ENCODE measurements around the gene IFRD1. TPM values are rescaled to one million over a fixed set of nuclear protein-coding genes. Genes with fewer than 3 reads are reported as not detected.

The IFRD1 gene
- total and polyA plus RNA-seq, 3 donors from 2014 or later = 50.9 to 99.8 (median 84.7) TPM

- Histone ChIP-seq H3K4me3 (peak overlapping the region in 1 of 2 donors; percentile 9), H3K27me3 (no peaks in the 10 kb centered on the region), H3K9me3 (no peaks in the 10 kb centered on the region), H3K27ac (peak overlapping the region; percentile 56 to 71), H3K4me1 (peaks cover 14% of the 10 kb centered on the region), H3K36me3 (ENCODE audit: low read depth, missing control alignments) (no peaks in the 10 kb centered on the region)
- intact Hi-C loops (cut with DNase I; ENCODE audit: low total_unique reads) = no loop called here
- peak; percentile 29 for DNase-seq
- WGBS, 2 donors = 69 to 100% methylated on average over 2 of the region's 2 CpGs
- no peak for TF ChIP-seq POLR2A (IDR thresholded peaks at IDR 0.05)
- TF ChIP-seq, protein P1, sequence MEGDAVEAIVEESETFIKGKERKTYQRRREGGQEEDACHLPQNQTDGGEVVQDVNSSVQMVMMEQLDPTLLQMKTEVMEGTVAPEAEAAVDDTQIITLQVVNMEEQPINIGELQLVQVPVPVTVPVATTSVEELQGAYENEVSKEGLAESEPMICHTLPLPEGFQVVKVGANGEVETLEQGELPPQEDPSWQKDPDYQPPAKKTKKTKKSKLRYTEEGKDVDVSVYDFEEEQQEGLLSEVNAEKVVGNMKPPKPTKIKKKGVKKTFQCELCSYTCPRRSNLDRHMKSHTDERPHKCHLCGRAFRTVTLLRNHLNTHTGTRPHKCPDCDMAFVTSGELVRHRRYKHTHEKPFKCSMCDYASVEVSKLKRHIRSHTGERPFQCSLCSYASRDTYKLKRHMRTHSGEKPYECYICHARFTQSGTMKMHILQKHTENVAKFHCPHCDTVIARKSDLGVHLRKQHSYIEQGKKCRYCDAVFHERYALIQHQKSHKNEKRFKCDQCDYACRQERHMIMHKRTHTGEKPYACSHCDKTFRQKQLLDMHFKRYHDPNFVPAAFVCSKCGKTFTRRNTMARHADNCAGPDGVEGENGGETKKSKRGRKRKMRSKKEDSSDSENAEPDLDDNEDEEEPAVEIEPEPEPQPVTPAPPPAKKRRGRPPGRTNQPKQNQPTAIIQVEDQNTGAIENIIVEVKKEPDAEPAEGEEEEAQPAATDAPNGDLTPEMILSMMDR (IDR thresholded peaks at IDR 0.05) = no peak
Observed at GRCh38 chr7:112423987-112424386, 26.3 kb upstream of the IFRD1 start.

DNA sequence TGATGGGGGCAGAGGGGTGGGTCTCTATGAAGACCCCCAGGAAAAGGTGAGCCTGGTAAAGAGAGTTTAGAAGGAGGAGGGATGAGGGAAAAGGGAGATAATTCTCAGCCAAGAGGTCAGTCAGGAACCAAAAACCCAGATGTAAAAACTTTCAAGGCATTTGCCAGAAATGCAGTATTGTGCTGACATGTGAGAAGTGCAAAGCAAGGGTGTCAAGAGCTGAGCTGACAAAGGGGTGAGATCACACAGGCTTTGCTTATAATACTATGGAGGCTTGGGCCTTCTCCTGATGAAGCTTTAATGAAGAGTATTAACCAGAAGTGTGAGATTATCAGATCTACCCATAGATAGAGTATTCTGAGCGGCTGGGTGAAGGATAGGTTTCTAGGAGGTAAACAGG is 22.3 kb upstream of the IFRD1 start:
- Histone ChIP-seq H3K27me3 (no peaks in the 10 kb centered on the region), H3K36me3 (ENCODE audit: low read depth, missing control alignments) (no peaks in the 10 kb centered on the region), H3K4me3 (no peak overlapping the region), H3K27ac (no peak overlapping the region), H3K9me3 (no peaks in the 10 kb centered on the region), H3K4me1 (peaks cover 4% of the 10 kb centered on the region)
- no peak for DNase-seq
- TF ChIP-seq, protein P1 (IDR thresholded peaks at IDR 0.05) = no peak
- no peak for TF ChIP-seq POLR2A (IDR thresholded peaks at IDR 0.05)
- 95 to 100% methylated on average over 1 of the region's 1 CpG for WGBS, 2 donors
- intact Hi-C loops (cut with DNase I; ENCODE audit: low total_unique reads) = no loop called here

GRCh38 chr7:112428715-112429114 is 21.5 kb upstream of the IFRD1 start:
- TF ChIP-seq, protein P1 (IDR thresholded peaks at IDR 0.05) = no peak
- TF ChIP-seq POLR2A (IDR thresholded peaks at IDR 0.05) = no peak
- Histone ChIP-seq H3K4me1 (no peaks in the 10 kb centered on the region), H3K4me3 (no peak overlapping the region), H3K27ac (no peak overlapping the region), H3K9me3 (no peaks in the 10 kb centered on the region), H3K36me3 (ENCODE audit: low read depth, missing control alignments) (no peaks in the 10 kb centered on the region), H3K27me3 (no peaks in the 10 kb centered on the region)
- WGBS, 2 donors = 82 to 86% methylated on average over 2 of the region's 2 CpGs
- intact Hi-C loops (cut with DNase I; ENCODE audit: low total_unique reads) = no loop called here
- no peak for DNase-seq

DNA sequence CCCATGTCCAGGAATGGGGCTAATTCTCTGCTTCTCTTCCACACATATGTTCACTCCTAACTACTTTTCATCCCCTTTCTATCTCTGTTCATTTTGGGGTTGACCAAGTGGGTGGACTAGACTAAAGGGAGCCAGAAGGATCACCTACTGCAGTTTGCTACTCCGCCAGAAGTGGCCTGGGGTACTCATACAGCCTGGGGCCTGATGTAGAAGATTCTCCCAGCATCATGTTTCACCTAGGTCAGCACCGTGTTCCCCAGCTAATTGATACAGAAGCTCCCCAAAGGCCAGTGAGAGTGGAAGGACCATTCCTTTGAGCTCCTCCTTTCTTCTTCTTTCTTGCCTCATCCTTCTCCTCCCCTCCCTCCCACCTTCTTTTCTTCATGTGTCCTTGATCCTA is 19.6 kb upstream of the IFRD1 start:
- 56 to 68% methylated on average over 2 of the region's 2 CpGs for WGBS, 2 donors
- Histone ChIP-seq H3K27ac (no peak overlapping the region), H3K4me3 (no peak overlapping the region), H3K27me3 (no peaks in the 10 kb centered on the region), H3K36me3 (ENCODE audit: low read depth, missing control alignments) (no peaks in the 10 kb centered on the region), H3K9me3 (no peaks in the 10 kb centered on the region), H3K4me1 (no peaks in the 10 kb centered on the region)
- intact Hi-C loops (cut with DNase I; ENCODE audit: low total_unique reads) = no loop called here
- DNase-seq = no peak
- TF ChIP-seq POLR2A (IDR thresholded peaks at IDR 0.05) = no peak
- TF ChIP-seq, protein P1 (IDR thresholded peaks at IDR 0.05) = no peak

- no peak for DNase-seq
- no peak for TF ChIP-seq POLR2A (IDR thresholded peaks at IDR 0.05)
- TF ChIP-seq, protein P1 (IDR thresholded peaks at IDR 0.05) = no peak
- Histone ChIP-seq H3K4me1 (no peaks in the 10 kb centered on the region), H3K4me3 (no peak overlapping the region), H3K27ac (no peak overlapping the region), H3K9me3 (no peaks in the 10 kb centered on the region), H3K27me3 (no peaks in the 10 kb centered on the region), H3K36me3 (ENCODE audit: low read depth, missing control alignments) (no peaks in the 10 kb centered on the region)
- intact Hi-C loops (cut with DNase I; ENCODE audit: low total_unique reads) = no loop called here
- WGBS, 2 donors = 87 to 97% methylated on average over 3 of the region's 3 CpGs
Observed at GRCh38 chr7:112431803-112432202, 18.5 kb upstream of the IFRD1 start.
